Measurements from ENCODE around the gene RHNO1. TPM values are rescaled to one million over a fixed set of nuclear protein-coding genes. Genes with fewer than 3 reads are reported as not detected.

RHNO1 gene
- total and polyA plus RNA-seq, 2 of the 13 experiments (the other 11 are each of a cell fraction or from before 2014, with no cell fraction given), result 27.2 to 49.6 TPM

GRCh38 chr12:2853626-2854025 is 23.4 kb upstream of the RHNO1 start:
- Histone ChIP-seq H3K9ac (ENCODE audit: insufficient read depth, low read depth, low read length) (no peak overlapping the region), H3K27ac (ENCODE audit: extremely low read length, insufficient read depth, low read length) (no peak overlapping the region), H3K27me3 (ENCODE audit: control insufficient read depth in 1 of 2, insufficient read depth in 2 of 2, low read length in 2 of 2) (no peaks in the 10 kb centered on the region), H3K79me2 (ENCODE audit: insufficient read depth, low read length) (no peaks in the 10 kb centered on the region), H3K4me2 (ENCODE audit: low read depth, low read length) (no peak overlapping the region), H2AFZ (ENCODE audit: low read length) (no peak overlapping the region), H3K4me1 (ENCODE audit: insufficient read depth, low read length) (peaks cover 31% of the 10 kb centered on the region), H3K9me3 (ENCODE audit: low read length) (no peaks in the 10 kb centered on the region), H4K20me1 (ENCODE audit: insufficient read depth, low read length) (no peaks in the 10 kb centered on the region), H3K4me3 (replicated peaks in 1 of 3; ENCODE audit: insufficient read depth in 1 of 3, low read depth in 2 of 3, low read length in 3 of 3) (no peak overlapping the region), H3K36me3 (replicated peaks in 1 of 2; ENCODE audit: control insufficient read depth in 1 of 2, insufficient read depth in 2 of 2, low read length in 2 of 2) (peaks cover 4 to 11% of the 10 kb centered on the region in 2 experiments)
- FAIRE-seq, result peak; percentile 75
- ChIA-PET CTCF (ENCODE audit: low intra/inter-chr PET ratio, low total read pairs) (interaction anchor here (1.3 kb wide), 1 partner anchor 91 kb away, joined by 5 read pairs; no protein-coding TSS in a partner anchor), POLR2A (no interaction called here)
- WGBS (ENCODE audit: low lambda C conversion rate), result 35% methylated on average over 11 of the region's 11 CpGs
- intact Hi-C loops (cut with micrococcal nuclease; ENCODE audit: unreplicated experiment), result no loop called here
- peak; percentile 60 for ATAC-seq
- BruUV-seq (replicated peaks), result no TSS peak
- peak; percentile 48 for DNase-seq (ENCODE audit: low spot score)
- in situ Hi-C loops (cut with HindIII; ENCODE audit: extremely low pct_ligation_motif_present, low pct_unique_long_range_greater_than_20kb), result no loop called here
- TF ChIP-seq ZNF687 (CRISPR knock-in tag; IDR thresholded peaks at IDR 0.05) (peak; percentile 28; the same call in 1 of the 2 replicates), ERF (CRISPR knock-in tag; IDR thresholded peaks at IDR 0.05) (no peak), ZNF839 (CRISPR knock-in tag; IDR thresholded peaks at IDR 0.05; ENCODE audit: borderline replicate concordance) (no peak), TRAFD1 (CRISPR knock-in tag; IDR thresholded peaks at IDR 0.05; ENCODE audit: borderline replicate concordance) (no peak), ZNF720 (CRISPR knock-in tag; IDR thresholded peaks at IDR 0.05) (no peak), RFXANK (CRISPR knock-in tag; IDR thresholded peaks at IDR 0.05) (no peak), ZNF879 (CRISPR knock-in tag; IDR thresholded peaks at IDR 0.05) (no peak), BCLAF1 (IDR thresholded peaks at IDR 0.05) (no peak), TRIM22 (IDR thresholded peaks at IDR 0.05) (no peak), DMTF1 (CRISPR knock-in tag; IDR thresholded peaks at IDR 0.05) (no peak), CERS6 (CRISPR knock-in tag; IDR thresholded peaks at IDR 0.05) (no peak)
